GM06990 (cell line): ENCODE data around the gene SOWAHB.

Experiments used
- DNase-seq: peaks from one replicate; pipeline ENCODE4 v3.0.0-alpha.2; 2011; ENCODE audit not compliant: insufficient read length; ENCODE audit errors: extremely low read depth
- H3K27me3 ChIP-seq: replicated peaks from 2 replicates; pipeline ENCODE4 v1.6.0; 2011; ENCODE audit warnings: low read length; ENCODE audit not compliant: control insufficient read depth, insufficient read depth
- H3K36me3 ChIP-seq: 2 replicates; pipeline ENCODE4 v1.5.1; 2011; ENCODE audit warnings: low read length; ENCODE audit not compliant: control insufficient read depth, insufficient read depth
- H3K4me3 ChIP-seq: replicated peaks from 2 replicates; pipeline ENCODE4 v1.5.1; 2011; ENCODE audit warnings: low read depth, mild to moderate bottlenecking, control low read depth, low read length
- TF ChIP-seq, protein P1 (sequence below): IDR thresholded peaks from 2 replicates; pipeline ENCODE4 v1.5.1; 2011; ENCODE audit warnings: low read length, control low read depth, mild to moderate bottlenecking, inconsistent platforms; ENCODE audit not compliant: insufficient read depth, poor library complexity, severe bottlenecking

Gene SOWAHB

GRCh38 chr4:76897536-76898384 is at the start of gene SOWAHB:
SOWAHB (minus strand) TSS chr4:76898144; CDS start chr4:76897849, 295 bp downstream.
- Histone ChIP-seq H3K36me3 (no peaks in the 10 kb centered on the region), H3K4me3 (peak within 1 kb of the TSS; percentile 66), H3K27me3 (no peaks in the 10 kb centered on the region; the same call in none of the 2 replicates)
- TF ChIP-seq, protein P1, sequence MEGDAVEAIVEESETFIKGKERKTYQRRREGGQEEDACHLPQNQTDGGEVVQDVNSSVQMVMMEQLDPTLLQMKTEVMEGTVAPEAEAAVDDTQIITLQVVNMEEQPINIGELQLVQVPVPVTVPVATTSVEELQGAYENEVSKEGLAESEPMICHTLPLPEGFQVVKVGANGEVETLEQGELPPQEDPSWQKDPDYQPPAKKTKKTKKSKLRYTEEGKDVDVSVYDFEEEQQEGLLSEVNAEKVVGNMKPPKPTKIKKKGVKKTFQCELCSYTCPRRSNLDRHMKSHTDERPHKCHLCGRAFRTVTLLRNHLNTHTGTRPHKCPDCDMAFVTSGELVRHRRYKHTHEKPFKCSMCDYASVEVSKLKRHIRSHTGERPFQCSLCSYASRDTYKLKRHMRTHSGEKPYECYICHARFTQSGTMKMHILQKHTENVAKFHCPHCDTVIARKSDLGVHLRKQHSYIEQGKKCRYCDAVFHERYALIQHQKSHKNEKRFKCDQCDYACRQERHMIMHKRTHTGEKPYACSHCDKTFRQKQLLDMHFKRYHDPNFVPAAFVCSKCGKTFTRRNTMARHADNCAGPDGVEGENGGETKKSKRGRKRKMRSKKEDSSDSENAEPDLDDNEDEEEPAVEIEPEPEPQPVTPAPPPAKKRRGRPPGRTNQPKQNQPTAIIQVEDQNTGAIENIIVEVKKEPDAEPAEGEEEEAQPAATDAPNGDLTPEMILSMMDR: no peak
- DNase-seq: peak; percentile 21

DNA sequence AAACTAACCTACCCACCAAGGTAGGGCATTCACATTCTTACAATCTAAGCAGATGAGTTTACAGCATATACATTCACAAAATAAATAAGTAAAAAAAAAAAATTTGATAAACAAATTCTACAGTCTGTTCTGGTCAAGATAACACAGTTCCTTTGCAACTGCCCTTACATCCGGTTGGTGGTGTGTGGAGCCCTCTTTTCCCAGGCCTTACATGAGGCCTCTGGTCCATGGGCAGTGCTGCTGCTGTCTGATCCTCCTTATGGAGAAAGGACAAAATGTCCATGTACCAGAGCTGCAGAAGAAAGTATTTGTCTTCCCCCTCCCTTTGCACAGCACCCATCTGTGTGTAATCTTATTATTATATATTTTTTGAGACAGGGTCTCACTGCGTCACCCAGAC is 49.4 kb upstream of the SOWAHB start:
- Histone ChIP-seq H3K36me3 (no peaks in the 10 kb centered on the region), H3K4me3 (no peak overlapping the region), H3K27me3 (no peaks in the 10 kb centered on the region)
- TF ChIP-seq, protein P1: no peak
- DNase-seq: no peak

DNA sequence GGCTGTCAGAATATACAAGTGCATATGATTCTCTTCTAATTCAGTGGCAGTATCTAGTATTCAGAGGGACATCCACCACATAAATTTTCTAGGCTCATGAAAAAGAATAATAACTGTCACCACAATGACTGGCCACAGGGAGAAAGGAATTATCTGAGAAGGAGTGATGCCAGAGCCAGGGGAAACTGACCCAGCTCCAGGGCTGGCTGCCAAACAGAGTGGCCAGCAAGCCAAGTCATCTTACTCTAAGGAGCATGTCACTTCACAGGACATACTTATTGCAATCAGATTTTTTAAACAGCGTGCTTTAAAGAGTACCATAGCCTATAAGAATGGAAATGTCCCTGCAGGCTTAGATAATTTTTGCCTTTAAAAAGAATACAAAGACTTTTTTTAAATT is 45.8 kb upstream of the SOWAHB start:
- no peak overlapping the region for H3K4me3 ChIP-seq
- no peak for DNase-seq
- H3K27me3 ChIP-seq: no peaks in the 10 kb centered on the region
- no peaks in the 10 kb centered on the region for H3K36me3 ChIP-seq
- TF ChIP-seq, protein P1: no peak

DNA sequence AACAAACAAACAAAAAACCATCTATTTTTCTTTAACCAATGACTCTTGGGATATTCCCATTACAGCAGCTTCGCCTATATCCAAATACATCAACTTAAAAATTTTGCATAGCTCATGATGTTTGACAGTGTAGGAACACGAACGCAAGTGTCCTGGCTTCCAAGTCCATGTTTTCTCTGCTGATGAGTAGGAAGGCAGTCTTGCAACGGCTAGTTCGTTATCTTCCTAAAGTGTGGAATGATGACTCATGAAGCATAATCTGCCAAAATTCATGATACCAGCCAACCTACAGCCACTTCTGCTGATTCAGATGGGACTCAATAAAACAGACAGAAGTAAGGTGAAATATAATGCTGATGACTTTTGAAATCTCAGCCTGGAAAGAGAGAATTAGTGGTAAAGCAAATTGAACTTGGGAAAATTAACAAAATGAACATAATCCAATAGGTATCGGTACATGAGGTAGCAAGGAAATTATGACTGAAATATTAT is 45.2 kb upstream of the SOWAHB start:
- TF ChIP-seq, protein P1: no peak
- H3K4me3 ChIP-seq: no peak overlapping the region
- no peaks in the 10 kb centered on the region for H3K36me3 ChIP-seq
- DNase-seq: no peak
- H3K27me3 ChIP-seq: no peaks in the 10 kb centered on the region

DNA sequence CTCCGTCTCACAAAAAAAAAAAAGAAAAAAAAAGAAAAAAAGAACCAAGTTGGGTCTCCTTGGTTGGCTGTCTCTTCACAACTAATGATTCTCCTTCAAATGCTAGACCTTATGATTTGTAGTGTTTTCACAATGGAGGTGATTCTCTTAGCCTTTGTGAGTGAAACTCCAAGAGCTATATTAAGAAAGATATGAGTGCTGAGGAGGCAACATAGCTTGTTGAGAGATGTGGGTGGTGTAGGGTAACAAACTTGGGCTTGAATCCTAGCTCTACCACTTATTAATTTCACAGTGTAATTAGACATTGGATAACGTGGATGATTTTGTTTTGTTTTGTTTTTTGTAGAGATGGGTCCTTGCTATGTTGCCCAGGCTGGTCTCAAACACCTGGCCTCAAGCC is 41.2 kb upstream of the SOWAHB start:
- DNase-seq: no peak
- Histone ChIP-seq H3K27me3 (no peaks in the 10 kb centered on the region), H3K4me3 (no peak overlapping the region), H3K36me3 (no peaks in the 10 kb centered on the region)
- TF ChIP-seq, protein P1: no peak
